Suppressor macrophage treated with lipopolysaccharide for 4 hours (primary cell): ENCODE results near the gene CLDN6.
A peak's percentile ranks its signal among the peaks of the same experiment; 100 is the strongest.

ENCODE experiments used
- DNase-seq: peaks from one replicate; pipeline ENCODE4 v3.0.0-alpha.2; 2020

Gene CLDN6

DNA sequence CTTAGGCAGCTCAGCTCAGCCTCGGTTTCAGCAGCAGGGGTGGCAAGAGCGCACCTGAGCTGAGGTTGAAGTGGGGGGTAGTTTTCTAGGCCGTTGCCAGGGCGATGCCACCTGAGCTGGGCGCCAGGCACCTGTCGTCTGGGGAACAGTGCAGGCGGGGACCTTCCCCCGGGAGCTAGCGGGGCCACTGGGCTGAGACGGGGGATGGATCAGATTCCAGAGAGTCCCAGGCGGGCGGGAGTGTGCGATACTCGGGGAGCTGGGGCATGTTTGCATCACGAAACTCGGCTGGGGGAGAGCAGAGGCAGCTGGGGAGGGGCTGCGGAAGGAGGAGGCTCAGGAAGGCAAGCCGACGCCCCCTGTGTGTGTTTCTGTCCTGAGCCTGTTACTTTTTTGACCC is 5.7 kb downstream of the CLDN6 start:
- DNase-seq = no peak

DNA sequence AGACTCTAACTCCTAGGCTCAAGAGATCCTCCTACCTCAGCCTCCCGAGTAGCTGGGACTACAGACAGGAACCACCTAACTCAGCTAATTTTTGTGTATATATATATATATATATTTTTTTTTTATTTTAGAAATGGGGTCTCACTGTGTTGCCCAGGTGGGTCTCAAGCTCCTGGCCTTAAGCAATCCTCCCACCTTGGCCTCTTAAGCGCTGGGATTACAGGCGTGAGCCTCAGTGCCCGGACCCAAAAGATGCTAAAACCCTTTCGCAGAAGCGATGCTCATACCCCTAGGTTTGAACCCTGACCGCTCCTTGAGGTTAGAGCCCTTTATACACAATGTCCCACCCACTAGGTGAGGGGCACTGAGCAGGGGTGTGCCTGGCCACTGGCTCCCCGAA is 7.5 kb downstream of the CLDN6 start:
- no peak for DNase-seq

DNA sequence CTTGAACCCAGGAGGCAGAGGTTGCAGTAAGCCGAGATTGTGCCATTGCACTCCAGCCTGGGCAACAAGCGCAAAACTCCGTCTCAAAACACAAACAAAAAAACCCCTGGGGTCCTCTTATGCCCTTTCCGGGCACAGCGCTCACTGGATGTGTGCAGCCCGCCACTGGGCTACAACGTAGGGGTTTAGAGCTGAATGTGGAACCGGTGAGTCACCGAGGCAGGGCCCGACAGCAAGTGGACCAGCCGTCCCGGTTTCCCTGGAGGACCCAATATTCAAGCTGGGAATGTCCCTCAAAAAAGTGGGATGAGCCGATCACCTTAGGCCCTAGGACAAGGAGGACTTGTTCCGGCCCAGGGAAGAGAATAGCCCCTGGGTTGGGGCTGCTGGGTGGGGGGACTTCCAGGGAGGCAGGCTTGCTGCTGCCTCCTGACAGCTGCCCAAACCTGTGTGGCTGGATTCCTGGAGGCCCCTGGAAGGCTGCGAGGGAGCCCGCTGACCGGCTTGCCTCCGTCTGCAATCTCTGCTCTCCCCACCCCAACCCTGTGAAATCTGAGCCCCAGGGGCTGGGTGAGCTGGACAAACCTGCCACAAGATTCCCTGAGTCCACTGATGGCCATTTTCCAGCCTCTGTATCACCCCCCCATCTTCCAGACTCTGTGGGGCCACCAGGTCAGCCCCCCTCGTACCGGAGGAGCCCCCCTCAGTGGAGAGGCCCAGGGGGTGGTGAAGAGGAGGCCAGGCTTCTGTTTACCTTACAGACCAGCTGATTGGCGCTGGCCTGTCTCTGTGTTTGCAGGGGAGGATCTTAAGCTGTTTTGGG is 8.2 kb downstream of the CLDN6 start:
- DNase-seq = no peak

DNA sequence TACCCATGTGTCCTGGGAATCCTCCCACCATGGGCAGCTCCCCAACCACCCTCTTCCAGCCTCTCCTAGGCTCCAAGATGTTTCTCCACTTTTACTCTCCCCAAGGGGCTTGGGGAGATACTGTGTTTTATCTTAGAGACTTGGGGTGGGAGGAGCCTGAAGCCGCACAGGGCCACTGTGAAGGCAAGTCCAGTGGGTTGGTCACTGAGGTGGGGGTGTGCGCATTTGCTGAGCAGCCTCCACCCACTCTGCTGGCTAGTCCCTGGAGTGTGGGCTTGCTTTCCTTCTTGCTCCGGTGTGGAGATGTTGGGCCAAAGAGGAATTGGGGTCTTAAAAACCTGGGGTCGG is 9.3 kb downstream of the CLDN6 start:
- no peak for DNase-seq

DNA sequence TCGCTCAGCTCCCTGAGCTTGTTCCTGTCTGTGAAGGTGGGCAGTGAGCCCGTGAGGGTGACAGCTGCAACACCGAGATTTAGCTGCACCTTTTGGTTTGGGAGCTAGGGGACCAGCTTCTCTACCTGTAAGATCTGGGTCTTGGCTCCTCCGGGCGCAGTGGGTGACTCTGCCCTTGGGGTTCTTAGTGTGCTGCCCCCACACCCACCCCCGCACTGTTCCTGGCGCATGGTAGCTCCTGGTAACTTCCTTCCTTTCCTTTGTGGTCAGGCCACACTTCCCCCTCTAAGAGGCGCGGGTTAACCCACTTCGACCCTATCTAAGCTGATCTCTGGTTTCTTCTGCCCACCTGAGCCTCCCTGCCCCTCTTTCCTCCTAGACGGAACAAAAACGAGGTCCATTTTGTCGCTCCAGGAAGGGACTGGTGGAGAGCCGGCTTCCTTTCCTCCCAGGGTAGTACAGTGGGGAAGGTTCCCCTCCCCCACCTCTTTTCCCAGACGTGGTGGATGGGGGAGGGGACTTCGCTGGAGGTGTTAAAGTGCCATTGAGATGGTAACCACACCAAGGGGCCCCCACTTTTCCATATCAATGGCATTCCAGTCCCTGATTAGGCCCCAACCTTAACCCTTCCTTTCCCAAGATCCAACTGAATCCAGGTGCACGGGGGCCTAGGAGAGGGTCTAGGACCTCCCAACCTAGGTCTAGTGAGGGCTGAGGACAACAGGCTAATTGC is 9.9 kb downstream of the CLDN6 start:
- DNase-seq = peak; percentile 20

DNA sequence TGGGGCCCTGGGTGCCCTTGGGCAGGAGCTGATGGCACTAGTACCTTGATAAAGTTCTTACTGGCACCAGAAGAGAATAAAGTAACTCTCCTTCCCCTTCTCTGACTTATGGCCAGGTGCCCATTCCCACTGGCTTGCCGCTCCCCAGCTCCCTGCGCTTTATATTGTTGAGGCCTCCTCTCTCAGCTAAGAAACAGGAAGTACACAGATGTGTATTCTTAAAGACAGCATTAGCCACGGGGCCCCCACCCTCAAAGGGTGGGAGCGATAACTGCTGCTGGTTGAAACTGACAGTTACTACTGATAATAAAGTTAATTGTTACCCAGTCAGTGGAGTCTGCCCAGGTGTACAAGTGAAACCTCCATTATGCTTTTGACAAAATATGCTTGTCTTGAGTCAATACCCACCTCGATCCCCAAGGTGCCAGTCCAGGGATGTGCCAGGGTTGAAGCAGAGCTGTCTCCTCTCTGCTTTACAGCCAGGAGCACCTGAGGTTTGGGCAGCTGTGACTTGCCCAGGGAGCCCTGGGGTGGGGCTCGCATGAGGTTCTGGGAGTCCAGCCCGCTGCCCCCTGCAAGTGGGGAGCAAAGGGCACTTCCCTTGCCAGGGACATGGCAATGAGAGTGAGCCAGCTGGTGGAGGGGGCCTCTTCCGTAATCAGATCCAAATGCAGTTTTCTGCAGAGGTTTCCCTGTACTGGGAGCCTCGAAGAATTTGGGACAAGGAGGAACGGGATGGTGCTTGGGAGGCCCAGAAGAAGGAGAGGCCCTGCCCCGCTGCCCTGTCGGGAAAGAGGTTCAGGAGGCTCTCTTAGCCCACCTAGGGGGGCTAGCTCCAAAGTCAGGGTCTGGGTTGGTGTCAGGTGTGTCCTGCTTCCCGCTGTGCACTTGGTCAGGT is 10.7 kb downstream of the CLDN6 start:
- DNase-seq = peak; percentile 10

DNA sequence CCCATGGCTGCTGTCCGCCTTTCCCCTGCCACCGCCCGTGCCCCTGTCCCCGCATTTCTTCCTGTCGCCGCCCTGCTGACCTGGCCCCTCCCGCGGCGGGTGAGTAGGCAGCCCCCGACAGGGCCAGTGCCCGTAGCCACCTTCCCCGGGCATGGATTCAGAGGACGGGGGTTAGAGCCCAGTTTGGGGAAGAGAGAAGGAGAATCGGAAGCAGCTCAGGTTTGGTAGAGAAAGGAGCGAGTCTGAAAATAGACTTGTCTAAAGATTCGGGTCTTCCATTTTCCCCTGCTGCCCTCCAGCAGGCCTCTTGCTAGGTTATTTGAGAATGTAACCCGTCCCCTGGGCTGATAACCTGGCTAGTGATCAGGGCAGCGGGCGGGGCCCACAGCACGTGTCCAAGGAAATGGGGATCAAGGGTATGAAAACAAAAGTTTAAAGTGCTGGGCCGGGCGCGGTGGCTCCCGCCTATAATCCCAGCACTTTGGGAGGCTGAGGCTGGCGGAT is 13.2 kb downstream of the CLDN6 start:
- peak; percentile 15 for DNase-seq

DNA sequence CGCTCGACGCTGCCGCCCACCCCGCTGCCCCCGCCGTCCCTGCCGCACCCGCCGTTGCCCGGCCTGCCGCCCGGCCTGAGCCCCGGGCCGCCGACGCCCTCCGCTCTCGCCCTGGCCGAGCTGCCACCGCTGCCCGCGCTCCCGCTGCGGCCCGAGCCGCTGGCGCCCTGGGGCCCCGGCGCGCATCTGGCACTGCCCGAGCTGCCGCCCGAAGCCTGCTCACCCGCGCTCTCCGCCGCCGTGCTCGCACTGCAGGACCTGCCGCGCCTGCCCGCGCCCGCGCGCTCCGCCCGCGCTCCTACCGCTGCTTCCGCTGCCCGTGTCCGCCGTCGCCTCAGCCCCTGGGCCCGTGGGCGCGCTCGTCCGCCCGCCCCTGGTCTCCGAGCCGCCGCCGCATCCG is 13.7 kb downstream of the CLDN6 start:
- peak; percentile 39 for DNase-seq

DNA sequence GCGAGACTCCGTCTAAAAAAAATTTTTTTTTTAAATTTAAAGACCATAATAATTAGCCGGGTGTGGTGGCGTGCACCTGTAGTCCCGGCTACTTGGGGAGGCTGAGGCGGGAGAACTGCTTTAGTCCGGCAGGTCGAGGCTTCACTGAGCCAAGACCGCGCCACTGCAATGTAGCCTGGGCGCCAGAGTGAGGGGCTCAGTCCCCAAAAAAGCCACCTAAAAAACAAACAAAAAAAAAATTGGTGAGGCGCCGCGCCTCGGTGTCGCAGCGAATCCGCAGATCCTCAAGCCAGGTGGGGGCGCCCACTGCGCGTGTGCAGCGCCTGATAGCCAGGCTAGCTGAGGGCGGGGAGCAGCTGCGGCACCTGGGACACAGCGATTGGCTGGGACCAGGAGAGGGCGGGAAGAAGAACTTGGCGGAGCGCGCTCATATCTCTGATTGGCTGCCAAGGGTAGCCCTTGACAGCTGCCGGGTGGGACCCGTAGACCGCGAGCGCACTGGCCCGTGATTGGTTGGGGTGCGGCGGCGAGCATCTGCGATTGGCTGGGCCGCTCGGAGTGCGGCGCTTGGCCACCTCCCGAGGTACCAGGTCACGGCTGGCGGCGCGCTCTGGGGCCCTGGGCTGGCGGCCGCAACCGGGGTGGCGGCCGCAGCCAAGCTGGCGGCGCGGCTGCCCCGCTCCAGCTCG is 14.3 kb downstream of the CLDN6 start:
- peak; percentile 98 for DNase-seq

DNA sequence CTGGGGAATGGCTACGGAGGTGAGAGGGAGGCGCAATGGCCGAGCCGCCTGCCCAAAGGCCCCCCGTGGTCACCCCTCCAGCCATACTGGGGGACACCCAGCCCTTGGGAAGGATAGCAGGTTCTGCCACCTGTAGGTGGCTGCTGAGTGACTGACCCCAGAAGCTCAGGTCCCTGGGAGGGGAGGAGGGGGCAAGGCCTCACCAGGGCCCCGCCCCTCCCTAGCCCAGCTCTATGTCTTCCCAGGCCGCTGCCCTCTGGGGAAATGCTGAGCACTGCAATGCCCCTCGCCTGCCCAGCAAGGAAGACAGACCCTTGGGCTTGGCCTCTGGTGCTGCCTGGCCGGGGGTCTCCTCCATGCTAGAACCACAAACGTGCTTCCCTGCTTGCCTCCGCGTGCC is 16.7 kb downstream of the CLDN6 start:
- no peak for DNase-seq

DNA sequence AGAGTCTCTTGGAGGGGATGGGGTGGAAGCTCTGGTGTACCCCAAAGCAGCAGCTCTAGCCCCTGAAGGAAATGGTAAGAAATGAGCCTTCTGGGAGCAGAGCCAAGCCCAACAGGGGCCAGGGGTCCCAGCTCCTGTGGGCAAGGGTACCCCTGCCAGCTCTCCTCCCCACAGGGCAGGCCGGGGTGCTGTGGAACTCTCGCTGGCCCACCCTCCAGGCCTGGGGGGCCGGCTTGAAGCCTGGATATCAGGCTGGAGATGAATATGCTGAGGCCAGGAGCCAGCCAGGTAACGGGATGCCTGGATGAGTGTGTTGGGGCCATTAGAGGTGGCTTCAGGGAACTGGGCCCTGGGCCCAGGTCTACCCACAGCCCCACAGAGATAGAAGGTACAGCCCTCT is 17.4 kb downstream of the CLDN6 start:
- no peak for DNase-seq

DNA sequence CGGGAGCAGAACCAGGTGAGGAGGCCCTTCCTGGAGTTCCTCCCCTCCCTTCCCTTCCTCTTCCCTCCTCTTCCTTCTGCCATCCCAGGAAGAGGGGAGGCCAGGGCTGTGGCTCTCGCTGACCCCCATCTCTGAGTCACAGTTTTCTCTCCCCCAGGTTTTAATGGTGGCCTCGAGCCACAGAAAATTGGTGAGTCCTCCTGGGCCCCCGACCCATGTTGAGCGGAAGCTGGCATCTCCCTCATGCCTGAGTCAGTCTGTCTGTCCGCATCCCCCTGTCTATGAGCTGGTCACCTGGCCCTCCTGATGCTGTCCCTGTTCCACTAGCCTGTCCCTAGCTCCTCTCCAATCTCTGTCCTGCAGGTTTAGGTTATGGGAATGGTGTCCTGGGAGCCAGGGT is 18.1 kb downstream of the CLDN6 start:
- no peak for DNase-seq

DNA sequence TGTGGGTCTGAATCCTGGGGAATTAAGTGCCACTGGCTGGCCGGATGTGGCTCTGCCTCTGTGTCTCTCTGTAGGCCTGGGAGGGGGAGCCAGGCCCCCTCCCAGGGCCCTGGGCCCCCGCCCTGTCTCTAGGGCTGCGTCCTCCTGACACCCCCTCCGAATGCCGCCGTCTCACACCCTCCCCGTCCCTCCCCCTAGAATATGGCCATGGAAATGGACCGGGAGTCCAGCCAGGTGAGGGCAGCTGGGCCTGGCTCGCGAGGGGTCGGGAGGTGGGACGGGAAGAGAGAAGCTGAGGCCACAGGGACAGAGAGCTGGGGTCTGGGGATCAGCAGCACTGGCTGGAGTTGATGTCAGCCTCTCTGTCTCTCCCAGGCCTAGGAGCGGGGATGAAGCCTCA is 21.7 kb downstream of the CLDN6 start:
- no peak for DNase-seq

DNA sequence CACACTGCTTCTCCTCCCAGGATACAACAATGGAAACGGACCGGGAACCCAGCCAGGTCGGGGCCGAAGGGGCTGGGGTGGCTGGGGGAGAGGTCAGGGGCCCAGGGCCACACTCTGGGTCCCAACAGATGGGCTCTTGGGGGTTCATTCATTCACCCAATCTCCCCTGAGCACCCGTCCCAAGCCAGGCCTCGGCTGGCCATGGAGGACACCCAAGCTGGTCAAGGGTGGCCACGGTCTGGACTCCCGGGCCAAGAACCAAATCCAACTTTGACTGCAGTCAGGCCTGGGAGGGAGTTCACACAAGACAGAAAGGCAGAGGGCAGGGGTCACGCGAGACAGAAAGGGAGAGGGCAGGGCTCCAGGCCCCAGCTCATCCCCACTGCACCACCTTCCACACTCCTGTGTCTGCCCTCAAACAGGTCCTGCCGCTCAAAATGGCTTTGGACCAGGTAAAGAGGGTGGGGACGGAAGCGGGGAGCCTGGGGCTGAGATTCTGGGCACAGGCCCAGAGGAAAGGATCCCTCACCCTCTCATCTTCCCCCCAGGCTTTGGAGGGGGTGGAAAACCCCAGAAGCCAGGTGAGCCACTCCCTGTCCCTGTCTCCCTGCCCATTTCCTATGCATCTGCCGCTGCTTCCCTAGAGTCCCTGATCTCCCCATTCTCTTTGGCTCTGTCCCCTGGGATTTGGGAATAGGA is 25.5 kb downstream of the CLDN6 start:
- DNase-seq = no peak

DNA sequence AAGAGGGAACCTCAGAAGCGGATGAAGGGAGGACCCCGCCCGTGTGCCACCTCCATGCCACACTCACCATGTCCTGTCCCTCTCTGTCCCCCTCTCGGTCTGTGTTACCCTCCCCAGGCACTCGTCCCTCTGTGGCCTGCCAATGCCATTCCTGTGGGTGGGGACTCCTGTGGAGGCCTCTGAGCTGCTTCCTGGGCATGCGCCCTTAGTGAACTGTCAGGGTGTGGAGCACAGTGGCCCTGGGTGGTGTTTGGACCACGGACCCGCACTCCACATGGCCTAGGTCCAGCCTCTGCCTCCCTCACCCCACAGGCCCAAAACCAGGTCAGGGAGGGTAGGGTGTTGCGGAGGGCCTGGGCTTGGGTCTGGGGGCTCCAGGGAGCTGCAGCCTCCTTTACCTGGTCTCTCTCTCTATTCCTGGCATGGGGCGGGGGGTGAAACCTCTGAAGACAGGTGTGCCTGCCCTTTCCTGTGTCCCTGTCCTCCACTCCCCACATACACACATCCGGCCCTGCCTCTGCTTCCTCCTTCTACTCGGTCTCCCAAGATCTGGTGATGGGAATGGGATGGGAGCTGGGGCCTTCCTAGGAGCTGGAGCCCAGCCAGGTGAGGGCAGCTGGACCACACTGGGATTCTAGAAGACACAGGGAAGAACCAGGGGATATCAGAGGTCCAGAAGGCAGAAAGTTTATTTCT is 26.3 kb downstream of the CLDN6 start:
- DNase-seq = no peak

DNA sequence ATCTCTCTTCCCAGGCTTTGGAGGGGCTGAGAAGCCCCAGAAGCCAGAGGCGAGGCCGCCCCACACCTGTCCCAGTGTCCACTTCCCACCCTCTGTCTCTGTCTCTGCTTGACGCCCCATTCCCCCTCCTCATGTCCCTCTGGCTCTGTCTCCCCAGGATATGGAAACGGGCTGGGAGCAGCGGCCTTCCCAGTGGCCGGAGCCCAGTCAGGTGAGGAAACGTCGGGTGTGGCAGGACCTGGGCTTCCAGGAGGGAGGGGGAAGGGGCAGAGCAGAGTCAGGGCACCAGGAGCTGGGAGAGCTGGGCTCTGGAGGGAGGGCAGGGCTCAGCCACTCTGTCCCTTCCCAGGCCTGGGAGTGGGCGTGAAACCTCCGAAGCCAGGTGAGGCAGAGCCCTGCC is 27.1 kb downstream of the CLDN6 start:
- DNase-seq = no peak

DNA sequence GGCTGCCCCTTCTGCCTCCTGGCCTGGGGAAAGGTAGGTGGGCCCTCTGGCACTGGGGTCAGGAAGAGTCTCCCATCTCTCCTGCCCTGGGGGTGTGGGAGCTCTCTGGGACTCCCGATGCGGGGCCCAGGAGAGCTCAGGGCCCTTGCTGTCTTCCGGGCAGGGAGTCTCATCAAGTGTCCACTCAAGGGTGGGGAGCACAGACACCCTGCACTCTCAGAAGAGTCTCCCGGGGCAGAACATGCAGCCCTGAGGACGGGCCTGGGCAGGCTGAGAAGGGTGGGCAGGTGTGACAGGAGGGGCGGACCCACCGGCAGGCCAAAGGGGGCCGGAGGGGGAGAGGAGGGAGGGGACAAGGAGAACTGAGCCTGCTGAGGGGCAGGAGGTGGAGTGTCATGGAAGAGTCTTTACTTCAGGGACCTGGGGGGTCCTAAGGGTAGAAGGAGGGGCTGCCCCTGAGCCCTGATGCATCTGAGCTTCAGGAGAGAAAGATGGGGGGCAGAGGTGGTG is 29.3 kb downstream of the CLDN6 start:
- DNase-seq = no peak

DNA sequence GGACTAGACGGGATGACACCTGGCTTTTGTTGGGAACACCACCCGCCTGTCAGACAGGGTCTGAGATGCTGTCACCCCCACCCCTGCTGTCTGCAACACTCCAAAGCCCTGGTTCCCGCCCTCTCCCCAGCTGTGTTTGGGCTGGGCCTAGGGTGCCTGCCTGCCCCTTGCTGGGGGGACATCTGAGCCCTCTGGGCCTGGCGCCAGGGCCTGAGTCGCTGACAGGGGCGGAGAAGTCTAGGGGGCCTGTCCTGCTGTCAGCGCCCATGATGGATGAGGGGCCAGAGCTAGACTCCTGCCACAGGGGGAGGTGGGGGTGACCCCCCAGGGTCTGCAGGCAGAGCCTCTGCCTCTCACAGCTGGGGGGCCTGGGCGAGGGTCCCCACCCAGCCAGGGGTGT is 30.1 kb downstream of the CLDN6 start:
- no peak for DNase-seq

DNA sequence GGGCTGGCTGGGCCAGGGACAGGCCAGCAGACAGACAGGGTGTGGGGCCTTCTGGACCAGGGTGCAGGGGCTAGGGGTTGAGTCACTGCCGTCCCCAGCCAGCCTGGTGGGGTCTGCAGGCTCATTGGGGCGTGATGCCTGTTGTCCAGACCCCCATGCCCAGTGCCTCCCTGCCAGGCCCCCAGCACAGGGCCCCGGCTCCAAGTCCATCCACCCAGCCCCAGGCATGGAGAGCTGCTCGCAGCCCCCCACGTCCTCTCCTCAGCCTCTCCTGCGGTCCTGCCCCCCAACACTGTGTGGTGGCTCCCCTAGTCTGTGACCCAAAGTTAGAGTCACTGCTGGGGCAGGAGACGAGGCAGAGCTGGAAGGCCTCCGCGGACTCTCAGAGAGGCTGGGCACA is 30.7 kb downstream of the CLDN6 start:
- DNase-seq = no peak

DNA sequence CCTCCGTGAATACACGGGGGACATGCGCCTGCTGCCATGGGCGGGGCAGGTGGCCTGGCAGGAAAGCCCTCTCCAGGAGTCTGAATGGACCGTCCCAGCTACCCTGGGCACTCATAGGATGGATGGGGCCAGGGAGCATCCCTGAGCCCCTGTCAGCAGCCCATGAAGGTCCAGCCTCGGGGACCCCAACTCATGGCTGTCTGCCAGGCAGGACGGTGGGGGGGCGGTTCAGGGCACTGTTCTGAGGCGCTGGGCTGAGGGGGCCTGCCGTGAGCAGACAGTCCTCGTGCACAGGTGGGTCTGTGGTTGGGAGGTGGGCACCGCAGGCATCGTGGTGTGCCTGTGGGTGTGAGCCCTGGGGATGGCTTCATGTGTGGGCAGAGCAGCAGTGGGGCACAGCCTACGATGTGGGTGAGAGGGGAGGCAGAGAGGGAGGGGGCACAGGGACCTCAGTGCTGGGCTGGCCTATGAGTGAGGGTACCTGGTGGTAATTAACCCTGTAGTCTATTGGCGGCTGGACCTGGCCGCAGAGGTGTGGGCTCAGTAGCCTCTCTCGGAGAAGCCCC is 31.3 kb downstream of the CLDN6 start:
- no peak for DNase-seq

DNA sequence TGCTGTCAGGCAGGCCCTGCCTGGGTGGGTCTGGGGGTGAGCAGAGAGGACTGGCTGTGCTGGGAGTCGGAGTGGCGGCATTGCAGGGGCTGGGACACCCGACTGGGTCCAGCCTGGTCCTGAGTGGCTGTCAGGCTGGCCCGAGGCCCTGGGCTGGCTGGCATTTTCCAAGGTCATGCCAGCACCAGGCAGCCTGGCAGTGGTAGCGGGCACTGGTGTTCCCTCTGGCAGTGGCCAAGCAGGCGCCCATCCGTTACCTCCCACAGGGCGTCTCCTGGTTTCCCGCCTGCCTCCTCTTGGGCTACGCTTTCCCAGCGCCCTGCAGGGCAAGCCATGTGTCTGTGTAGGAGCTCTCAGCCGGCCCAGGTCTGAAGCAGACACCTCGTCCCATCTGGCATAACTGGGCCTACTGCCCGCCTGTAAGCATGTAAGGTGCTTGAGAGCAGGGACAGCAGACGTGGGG is 32.1 kb downstream of the CLDN6 start:
- no peak for DNase-seq
